ENCODE results near the gene CPEB4.

The CPEB4 gene

DNA sequence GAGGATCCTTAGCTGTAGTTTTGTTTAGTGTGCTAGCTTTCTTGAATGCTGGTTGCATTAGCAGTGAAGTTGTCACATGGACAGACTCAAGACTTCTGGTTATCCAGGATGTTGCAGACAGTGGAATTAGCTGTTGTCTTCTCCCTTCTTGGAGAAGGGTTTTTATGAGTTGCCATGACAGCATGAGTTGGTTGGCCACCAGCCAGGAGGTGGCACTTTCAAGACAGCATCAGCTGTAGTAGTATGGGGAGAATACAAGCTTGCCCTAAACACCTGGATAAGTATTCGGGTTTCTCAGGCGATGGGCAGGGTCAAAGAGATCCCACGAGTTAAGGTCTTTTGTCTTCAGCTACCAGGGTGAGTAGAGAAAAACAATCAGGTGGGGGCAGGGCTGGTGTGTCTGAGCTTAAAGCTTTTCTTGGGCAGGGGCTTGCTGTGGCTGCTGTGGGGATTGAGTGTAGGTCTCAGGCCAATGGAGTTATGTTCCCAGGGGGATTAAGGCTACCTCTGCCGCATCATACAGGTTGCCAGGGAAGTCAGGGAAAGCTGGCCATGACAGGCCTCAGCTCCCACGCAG is 93.1 kb downstream of the CPEB4 start:
- Mint-ChIP-seq H3K4me3 (no peak overlapping the region), H3K36me3 (peaks cover 6% of the 10 kb centered on the region), H3K27ac (no peak overlapping the region), H3K9me3 (peaks cover 6% of the 10 kb centered on the region), H3K4me1 (no peaks in the 10 kb centered on the region), H3K27me3 (peaks cover 66% of the 10 kb centered on the region)
- no peak for ATAC-seq

DNA sequence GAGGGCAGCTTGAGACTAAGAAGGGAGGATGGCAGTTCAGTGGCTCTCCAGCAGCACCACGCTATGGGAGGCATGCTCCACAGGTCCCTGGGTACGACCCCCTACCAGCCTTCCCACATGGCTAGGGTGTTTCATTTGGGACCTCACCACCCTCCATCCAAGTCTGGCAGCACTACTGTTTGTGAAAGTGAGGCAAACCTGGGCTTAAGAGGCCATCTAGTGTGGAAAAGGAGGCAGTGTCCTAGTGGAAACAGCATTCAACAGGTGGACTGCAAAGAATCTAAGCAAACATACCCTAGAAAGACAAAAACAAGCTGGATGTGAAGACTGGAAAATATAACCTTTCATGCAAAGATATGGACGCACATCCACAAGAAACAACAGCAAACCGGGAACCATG is 96.1 kb downstream of the CPEB4 start:
- Mint-ChIP-seq H3K27me3 (peaks cover 55% of the 10 kb centered on the region), H3K4me1 (no peaks in the 10 kb centered on the region), H3K27ac (no peak overlapping the region), H3K9me3 (peaks cover 6% of the 10 kb centered on the region), H3K36me3 (peaks cover 6% of the 10 kb centered on the region), H3K4me3 (no peak overlapping the region)
- no peak for ATAC-seq

DNA sequence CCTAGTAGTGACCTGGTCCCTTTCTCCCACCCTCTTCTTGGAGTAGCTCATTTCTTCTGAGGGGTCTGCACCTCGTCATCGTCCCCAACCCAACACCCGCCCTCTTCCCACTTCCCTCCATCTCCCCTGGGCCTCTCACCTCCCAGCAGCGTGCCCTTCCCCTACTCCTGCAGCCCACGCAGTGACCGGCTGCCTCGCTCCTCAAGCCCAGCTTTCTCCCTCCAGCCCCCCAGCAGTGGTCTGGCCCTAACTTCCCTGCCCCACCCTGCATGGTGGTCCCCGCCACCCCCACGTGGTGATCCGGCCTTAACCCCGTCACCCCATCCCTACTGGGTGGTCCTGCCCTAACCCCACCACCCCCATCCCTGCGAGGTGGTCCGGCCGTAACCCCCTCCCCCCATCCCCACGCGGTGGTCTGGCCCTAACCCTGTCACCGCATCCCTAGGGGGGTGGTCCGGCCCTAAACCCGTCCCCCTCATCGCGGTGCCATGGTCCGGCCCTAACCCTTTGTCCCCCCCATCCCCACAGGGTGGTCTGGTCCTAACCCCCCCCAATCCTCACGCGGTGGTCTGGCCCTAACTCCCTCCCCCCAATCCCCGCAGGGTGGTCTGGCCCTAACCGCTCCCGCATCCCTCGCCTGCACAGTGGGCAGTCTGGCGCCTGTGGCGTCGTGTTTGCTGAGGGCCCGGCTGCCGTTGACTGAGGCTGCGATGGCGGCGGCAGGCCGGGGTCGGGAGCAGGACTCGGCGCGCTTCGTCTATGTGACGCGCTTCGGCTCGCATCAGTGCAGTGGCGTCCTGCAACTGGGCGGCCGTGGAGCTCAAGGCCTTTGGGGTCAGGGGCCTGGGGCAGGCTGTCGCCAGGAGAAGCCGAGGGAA is 100.6 kb downstream of the CPEB4 start, which contains the start of gene C5orf47:
Gene C5orf47 (plus strand): TSS at position 617 of the 878 bp plus-strand sequence. CDS start 94 bp downstream, at position 711.
- Mint-ChIP-seq H3K27ac (no peak within 1 kb of the TSS), H3K4me3 (no peak within 1 kb of the TSS), H3K36me3 (no peaks in the 10 kb centered on the region), H3K4me1 (no peaks in the 10 kb centered on the region), H3K27me3 (peaks cover 22% of the 10 kb centered on the region), H3K9me3 (peaks cover 4% of the 10 kb centered on the region)
- ATAC-seq, result peak; percentile 72

DNA sequence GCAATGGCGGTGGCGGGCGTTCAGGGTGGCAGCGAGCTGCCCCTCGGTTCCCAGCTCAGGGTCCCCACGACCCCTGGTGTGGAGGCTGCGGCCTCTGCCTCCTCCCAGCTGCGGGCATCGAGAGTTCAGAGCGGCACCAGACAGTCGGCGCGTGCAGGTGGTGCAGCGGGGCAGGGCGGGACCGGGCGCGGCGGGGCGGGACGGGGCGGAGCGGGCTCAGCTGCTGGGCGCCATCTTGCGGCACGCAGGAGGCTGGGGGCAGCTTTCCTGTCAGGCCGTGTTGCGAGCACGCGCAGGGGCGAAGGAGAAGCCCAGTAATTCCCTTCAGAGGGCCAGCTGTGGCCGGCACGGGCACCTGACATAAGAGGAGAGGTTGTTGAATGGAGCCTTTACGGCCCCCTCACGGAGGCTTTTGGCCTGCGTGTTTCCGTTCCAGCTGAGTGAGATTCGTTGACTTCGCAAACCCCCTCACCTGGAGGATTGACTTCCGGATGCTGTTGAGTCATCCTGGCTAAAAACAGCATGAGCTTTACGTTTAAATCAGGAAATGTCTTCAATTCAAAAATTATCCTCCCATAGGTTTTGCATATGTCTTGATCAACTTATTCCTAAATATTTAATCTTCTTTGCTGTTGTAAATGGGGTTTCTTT is 101.4 kb downstream of the CPEB4 start:
- Mint-ChIP-seq H3K9me3 (peaks cover 4% of the 10 kb centered on the region), H3K4me3 (no peak overlapping the region), H3K36me3 (no peaks in the 10 kb centered on the region), H3K4me1 (no peaks in the 10 kb centered on the region), H3K27me3 (peaks cover 21% of the 10 kb centered on the region), H3K27ac (no peak overlapping the region)
- ATAC-seq, result no peak

DNA sequence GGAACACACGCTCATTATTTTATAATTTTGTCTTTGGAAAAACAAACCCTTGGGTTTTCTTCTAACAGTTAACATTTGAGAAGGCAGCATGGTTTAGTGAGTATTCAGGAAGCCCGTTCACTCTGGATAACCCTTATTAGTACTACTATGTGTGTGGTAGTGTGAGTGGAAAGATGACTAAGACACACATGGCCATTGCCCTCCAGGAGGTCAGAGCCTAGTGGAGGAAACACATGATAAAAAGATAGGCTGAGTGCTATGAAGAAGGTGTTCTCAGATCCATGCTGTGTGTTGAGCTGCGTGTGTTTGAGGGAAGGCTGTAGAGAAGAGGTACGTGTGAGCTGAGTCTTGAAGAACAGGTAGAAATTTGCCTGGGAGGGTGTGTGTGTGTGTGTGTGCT is 109.2 kb downstream of the CPEB4 start:
- ATAC-seq, result no peak
- no peaks in the 10 kb centered on the region for H3K4me1 Mint-ChIP-seq
- no peaks in the 10 kb centered on the region for H3K9me3 Mint-ChIP-seq
- H3K4me3 Mint-ChIP-seq, result no peak overlapping the region
- H3K36me3 Mint-ChIP-seq, result no peaks in the 10 kb centered on the region
- H3K27me3 Mint-ChIP-seq, result peaks cover 24% of the 10 kb centered on the region
- no peak overlapping the region for H3K27ac Mint-ChIP-seq

DNA sequence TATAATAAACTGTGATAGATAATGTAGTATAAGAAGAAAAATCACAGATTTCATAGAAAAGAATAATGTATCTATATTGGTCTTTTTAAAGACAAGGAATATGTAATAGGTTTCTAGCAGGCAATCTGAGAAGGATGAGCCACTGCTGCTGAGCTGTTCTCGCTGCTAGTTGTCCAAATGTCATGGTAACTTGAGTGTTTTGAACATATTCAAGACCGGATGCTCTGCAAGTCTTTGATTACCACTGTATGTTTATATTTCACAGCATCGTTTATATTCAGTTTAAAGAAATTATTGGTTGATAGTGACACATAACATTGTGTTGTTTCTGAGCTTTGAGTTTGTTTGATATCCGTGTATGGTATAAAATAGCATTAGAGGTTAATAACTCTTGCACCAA is 110.4 kb downstream of the CPEB4 start:
- Mint-ChIP-seq H3K27me3 (peaks cover 30% of the 10 kb centered on the region), H3K36me3 (no peaks in the 10 kb centered on the region), H3K4me1 (no peaks in the 10 kb centered on the region), H3K27ac (no peak overlapping the region), H3K4me3 (no peak overlapping the region), H3K9me3 (no peaks in the 10 kb centered on the region)
- no peak for ATAC-seq

DNA sequence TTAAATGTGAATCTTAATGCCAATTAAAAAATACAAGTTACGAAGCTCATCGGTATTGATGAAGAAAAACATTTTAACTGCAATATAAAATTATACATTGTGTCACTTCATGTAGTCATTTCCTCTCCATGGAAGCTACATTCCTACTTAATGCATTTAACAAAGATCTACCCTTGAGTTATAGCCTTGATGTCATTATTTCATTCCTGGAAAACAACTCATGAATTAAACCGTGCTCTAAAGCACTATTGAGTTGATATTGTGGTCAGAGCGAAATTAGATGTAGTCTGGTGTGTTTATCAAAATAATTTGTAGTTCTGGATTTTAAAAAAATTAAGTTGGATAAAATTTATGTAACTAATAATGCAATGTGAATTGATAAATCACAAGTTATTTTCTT is 111.9 kb downstream of the CPEB4 start:
- Mint-ChIP-seq H3K4me3 (no peak overlapping the region), H3K4me1 (no peaks in the 10 kb centered on the region), H3K9me3 (no peaks in the 10 kb centered on the region), H3K36me3 (no peaks in the 10 kb centered on the region), H3K27ac (no peak overlapping the region), H3K27me3 (peaks cover 22% of the 10 kb centered on the region)
- ATAC-seq, result no peak

DNA sequence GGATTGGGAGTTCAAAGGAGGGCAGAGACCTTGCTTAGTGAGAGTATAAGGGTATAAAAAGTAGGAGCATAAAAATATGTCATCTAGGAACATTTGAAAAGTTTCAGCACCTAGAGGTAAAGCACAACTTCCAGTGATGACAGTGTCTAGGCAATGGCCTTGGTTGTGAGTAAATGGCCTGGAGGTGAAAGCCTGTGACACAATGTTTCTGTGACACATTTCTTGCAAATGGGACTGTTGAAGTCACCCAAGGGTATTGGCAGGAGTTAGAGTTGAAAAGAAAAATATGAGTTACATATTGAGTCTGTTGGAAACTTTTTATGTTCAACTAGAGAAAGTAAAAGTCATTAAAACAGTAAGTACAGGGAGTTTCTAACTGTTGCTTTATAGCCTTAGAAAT is 115.6 kb downstream of the CPEB4 start:
- Mint-ChIP-seq H3K9me3 (no peaks in the 10 kb centered on the region), H3K4me1 (no peaks in the 10 kb centered on the region), H3K27ac (no peak overlapping the region), H3K27me3 (peaks cover 19% of the 10 kb centered on the region), H3K4me3 (no peak overlapping the region), H3K36me3 (no peaks in the 10 kb centered on the region)
- ATAC-seq, result no peak

DNA sequence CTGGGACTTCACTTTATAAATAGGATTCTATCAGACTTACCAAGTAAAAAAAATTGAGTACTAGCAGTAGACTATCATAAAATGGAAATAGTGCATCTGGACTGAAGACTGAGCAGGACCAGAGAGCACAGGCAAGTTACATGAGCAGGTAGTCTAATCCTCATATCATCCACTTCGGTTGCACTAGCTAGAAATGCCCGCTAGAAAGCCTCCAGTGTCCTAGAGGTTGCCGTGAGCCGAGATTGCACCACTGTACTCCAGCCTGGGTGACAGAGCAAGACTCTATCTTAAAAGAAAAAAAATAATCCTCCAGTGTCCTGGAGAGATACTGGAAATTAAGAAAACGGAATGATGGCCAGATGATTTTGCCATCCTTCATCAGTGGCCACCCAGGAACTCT is 120.8 kb downstream of the CPEB4 start:
- ATAC-seq, result no peak
- Mint-ChIP-seq H3K36me3 (no peaks in the 10 kb centered on the region), H3K9me3 (no peaks in the 10 kb centered on the region), H3K27ac (no peak overlapping the region), H3K4me1 (no peaks in the 10 kb centered on the region), H3K27me3 (peaks cover 29% of the 10 kb centered on the region), H3K4me3 (no peak overlapping the region)

DNA sequence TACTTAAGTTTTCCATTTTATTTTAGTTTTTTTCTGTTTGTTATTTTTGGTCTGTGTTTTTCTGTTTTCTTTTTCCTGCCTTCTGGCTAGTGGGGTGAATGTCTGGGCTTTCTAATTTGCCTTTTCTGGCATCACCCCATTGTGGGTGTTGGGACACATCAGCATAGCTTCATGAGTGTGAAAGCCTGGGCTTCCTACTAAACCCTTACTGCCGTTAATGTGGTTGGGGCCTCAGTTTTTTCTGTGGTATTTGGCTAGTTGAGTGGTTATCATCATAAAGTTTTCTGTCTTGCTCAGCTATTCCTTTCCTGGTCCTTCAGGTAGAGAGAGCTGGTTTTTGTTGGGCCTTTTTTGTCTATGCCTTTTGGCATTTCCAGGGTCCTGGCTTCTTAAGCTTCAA is 122.2 kb downstream of the CPEB4 start:
- Mint-ChIP-seq H3K9me3 (no peaks in the 10 kb centered on the region), H3K27ac (no peak overlapping the region), H3K27me3 (peaks cover 29% of the 10 kb centered on the region), H3K36me3 (no peaks in the 10 kb centered on the region), H3K4me3 (no peak overlapping the region), H3K4me1 (no peaks in the 10 kb centered on the region)
- ATAC-seq, result no peak

DNA sequence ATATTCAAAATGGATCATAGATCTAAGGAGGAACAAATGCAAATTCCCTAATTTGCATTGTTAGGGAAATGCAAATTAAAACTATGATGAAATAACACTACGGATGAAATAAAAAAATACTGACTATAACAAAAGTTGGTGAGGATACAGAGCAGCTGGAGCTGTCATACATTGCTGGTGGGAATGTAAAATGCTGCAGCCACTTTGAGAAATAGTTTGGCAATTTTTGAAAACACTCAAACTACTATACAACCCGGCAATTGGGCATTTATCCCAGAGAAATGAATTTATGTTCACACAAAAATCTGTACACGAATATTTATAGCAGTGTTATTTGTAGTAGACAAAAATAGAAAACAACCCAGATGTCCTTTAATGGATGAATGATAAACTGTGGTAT is 123.3 kb downstream of the CPEB4 start:
- Mint-ChIP-seq H3K27me3 (peaks cover 23% of the 10 kb centered on the region), H3K4me3 (no peak overlapping the region), H3K9me3 (no peaks in the 10 kb centered on the region), H3K27ac (no peak overlapping the region), H3K4me1 (no peaks in the 10 kb centered on the region), H3K36me3 (no peaks in the 10 kb centered on the region)
- no peak for ATAC-seq

All from stimulated activated memory B cell treated with anti-CD40 and anti-IgM and Interleukin-4, amounts not matched to agents 10 μg/mL and 1 μg/mL and 100 μg/mL, for 72 hours (primary cell).